T-helper 1 cell treated with Interleukin-12 subunit alpha and Interleukin-12 subunit beta and Interleukin-4 antibody, amounts not matched to agents 30 ng/mL and 1 ng/mL, for 36 hours (primary cell): ENCODE results near the gene DHPS. TPM values are rescaled to one million over a fixed set of nuclear protein-coding genes. Genes with fewer than 3 reads are reported as not detected.
"Not testable (repeated sequence)": the region's sequence is repeated elsewhere in the genome, so short reads cannot be mapped to it uniquely, and the experiment has no call there.

Source experiments
- intact Hi-C: fragments of 100-400 bp; cut with micrococcal nuclease; formaldehyde crosslinking; loops from one replicate; pipeline ENCODE4 v1.15.1; 2024
- total RNA-seq: library from RNA; stranded (reverse); gene quantifications from 2 replicates; pipeline ENCODE4 v1.2.3, GENCODE V29; 2022

The DHPS gene
- total RNA-seq, 1 donor from 2014 or later, result 108 TPM

GRCh38 chr19:12706332-12706718 is 24.6 kb upstream of the DHPS start:
- intact Hi-C loops, result no loop called here

- intact Hi-C loops, result no loop called here
Observed at GRCh38 chr19:12705654-12706331, 24.1 kb upstream of the DHPS start.

DNA sequence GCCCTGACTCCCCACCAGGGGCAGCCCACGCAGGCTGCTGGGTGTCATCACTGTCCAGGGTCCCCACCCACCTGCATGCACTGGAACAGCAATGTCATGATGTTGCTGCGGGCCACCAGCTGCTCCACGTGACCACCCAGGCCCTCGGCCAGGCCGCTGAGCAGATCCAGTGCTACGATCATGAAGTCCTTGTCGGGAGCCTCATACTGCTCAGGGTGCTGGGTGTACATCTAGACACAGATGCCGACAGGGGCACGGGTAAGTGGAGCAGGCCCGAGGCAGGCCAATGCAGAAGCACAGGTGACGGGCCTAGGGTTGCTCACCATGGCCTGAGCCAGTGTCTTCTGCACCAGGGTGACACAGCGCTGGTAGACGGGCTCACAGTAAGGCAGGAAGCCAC is 23.5 kb upstream of the DHPS start:
- intact Hi-C loops, result no loop called here

GRCh38 chr19:12703046-12703445 is 21.4 kb upstream of the DHPS start:
- intact Hi-C loops, result no loop called here

DNA sequence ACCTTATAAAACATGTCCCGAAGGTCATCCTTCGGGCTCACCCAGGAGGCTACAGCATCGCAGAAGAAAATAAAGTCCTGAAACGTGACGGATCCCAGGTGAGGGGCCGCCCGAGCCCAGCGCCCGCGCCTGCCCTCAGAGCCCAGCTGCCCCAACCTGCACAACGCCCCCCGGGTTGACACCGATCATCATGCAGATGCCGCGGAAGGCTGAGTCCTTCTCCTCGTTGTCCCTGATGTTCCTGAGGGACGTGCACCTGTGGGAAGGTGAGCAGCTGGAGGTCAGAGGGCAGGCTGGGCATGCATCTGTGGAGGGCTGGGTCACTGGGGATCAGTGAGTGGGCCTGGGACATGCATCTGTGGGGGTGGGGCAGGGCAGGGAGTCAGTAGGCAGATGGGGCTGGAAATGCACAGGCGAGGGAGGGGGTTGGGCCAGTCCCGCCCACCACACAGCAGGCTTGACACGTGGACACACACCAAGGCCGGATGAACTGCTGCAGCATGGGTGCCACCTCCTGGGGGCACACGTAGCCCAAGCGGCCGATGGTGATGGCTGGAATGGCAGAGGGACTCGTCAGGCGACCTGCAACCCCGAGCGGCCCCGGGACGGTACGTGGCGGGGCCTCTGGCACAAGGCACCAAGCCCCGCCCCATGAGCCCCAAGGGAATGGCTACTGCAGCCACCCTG is 20.1 kb upstream of the DHPS start:
- intact Hi-C loops, result no loop called here

DNA sequence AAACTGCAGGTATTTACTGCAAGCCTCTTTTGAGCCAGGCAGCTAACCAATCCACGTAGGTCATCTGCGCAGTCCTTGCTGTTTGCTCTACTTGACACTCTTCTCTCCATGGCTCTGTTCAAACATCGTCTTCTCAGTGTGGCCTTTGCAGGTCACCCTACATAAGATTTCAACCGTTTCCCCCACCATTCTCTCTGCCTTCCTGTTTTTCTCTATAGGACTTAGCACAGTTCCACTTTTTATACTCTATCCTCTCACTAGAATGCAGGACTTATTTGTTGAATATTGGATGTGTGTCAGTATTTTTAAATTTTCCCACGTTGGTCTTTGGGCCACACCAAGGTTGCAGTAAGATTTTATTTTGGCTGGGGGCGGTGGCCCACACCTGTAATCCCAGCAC is 16.5 kb upstream of the DHPS start:
- intact Hi-C loops, result no loop called here

DNA sequence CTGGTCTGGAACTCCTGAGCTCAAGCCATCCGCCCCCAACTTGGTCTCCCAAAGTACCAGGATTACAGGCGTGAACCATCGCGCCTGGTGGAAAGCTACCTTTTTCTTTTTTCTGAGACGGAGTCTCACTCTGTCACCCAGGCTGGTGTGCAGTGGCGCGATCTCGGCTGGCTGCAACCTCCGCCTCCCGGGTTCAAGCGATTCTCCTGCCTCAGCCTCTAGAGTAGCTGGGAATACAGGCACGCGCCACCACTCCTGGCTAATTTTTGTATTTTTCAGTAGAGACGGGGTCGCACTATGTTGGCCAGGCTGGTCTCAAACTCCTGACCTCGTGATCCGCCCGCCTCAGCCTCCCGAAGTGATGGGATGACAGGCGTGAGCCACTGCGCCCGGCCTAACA is 15.7 kb upstream of the DHPS start:
- intact Hi-C loops, result not testable (repeated sequence)

GRCh38 chr19:12696366-12697335 is 15.0 kb upstream of the DHPS start, which contains the start of gene FBXW9:
TSS of gene FBXW9 (minus strand) at chr19:12696631. CDS start at chr19:12696581, 50 bp downstream.
- intact Hi-C loops, result loop anchor here (1.0 kb wide), 5 partner anchors 15 to 86 kb away; partner anchors contain the start of genes DHPS, TNPO2, ZNF490 and ZNF791

- intact Hi-C loops, result loop anchor here (1.0 kb wide), 6 partner anchors 12 to 86 kb away; partner anchors contain the start of genes DHPS, TNPO2, ZNF490 and ZNF791
Observed at GRCh38 chr19:12695997-12696365, 14.3 kb upstream of the DHPS start.

DNA sequence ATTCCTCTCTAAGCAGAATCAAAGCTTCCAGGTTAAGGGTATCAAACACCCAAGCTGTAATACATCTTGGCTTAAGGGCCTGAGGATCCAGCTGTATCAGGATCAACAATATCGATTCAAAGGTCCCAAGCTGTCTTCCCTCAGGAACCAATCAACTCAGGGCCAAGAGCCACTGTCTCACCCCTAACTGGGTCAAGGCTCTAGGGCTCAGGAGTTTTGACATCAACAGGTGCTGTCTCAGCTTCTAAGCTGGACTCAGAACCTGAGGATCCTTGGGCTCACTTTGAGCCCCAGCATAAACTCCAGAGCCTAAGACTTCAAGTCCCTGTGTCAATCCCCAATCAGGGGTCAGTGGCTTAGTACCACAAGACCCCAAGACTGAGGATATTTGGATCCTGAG is 13.8 kb upstream of the DHPS start:
- intact Hi-C loops, result loop anchor here (1.0 kb wide), 1 partner anchor 11 kb away; no protein-coding TSS in a partner anchor

GRCh38 chr19:12695096-12695495 is 13.4 kb upstream of the DHPS start:
- intact Hi-C loops, result loop anchor here (1.0 kb wide), 1 partner anchor 11 kb away; no protein-coding TSS in a partner anchor

GRCh38 chr19:12694641-12695040 is 13.0 kb upstream of the DHPS start:
- intact Hi-C loops, result loop anchor here (1.0 kb wide), 1 partner anchor 10 kb away; no protein-coding TSS in a partner anchor

- intact Hi-C loops, result no loop called here
Observed at GRCh38 chr19:12692960-12693359, 11.3 kb upstream of the DHPS start.

DNA sequence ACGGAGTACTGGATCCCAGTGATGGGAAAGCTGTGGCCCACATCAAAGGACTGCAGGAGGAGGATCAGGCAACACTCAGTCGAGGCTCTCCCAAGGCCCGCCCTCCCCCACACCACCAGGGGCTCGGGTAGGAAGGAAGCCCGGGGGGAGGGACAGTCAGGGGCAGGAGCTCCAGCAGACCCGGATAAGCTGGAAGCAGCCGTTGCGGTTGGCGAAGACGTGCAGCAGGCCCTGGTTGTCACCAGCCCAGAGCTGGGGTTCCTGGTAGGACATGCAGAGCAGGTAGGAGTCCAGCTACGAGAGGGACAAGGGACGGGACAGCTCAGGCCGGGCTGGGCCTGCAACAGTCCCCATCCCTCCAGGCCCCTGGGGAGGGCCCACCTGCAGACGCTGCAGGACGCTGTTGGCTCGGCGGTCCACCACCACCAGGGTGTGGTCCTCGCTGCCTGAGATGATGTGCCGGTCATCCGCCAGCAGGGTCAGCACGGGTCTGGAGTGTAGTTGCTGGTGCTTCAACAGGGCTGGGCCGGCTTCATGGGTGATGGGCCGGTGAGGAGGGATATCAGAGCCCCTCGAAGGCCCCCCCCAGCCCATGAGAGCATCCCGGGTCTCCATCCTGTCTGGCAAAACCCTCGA is 8.0 kb upstream of the DHPS start:
- intact Hi-C loops, result no loop called here

GRCh38 chr19:12689012-12689411 is 7.3 kb upstream of the DHPS start:
- intact Hi-C loops, result no loop called here

DNA sequence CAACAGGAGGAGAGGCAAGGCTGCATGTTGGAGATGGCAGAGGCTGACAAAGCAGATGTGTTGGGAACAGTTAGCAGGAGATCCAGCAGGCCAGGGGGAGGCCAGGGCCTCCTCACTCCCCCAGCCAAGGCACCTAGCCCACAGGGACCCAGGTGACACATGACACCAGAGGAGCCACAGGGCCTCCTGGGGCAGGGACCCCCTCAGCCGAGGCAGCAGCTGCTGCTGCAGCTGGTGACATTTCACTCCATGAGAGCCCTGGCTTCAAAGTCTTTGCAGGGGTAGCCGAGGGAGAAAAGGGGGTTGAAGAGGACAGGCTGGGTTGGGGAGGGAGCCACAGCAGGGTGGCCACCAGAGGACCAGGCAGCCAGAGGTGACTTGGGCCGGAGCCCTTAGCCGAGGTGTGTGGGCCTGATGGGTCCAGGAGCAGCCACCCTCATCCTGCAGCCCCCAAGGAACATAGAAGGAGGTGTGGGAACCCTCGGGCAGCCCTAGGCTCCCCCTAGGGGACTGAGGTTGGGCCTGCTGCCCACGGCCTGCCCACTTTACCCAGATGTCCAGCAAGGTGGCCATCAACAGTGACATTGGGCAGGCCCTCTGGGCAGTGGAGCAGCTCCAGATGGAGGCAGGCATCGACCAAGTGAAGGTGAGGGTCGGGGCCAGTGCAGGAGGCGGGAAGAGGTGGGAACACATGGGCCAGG is 6.0 kb upstream of the DHPS start, which contains the start of gene GNG14:
Gene GNG14, plus strand, starts transcription at position 503 of the 701 bp plus-strand sequence. Its CDS starts 51 bp downstream, at position 554.
- intact Hi-C loops, result no loop called here

DNA sequence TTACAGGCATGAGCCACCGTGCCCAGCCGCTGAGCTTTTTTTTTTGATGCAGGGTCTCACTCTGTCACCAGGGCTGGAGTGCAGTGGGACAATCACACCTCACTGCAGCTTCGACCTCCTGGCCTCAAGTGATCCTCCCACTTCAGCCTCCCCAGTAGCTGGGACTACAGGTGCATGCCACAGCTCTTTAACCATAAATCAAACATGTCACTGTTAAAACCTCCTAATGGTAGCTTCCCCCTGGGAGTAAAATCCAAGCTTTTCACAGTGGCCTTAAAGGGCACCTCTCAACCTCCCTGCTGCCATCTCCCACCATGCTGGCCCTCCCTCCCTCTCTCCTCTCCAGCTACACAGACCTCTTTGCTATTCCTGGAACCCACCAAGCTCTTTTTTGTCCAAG is 4.2 kb upstream of the DHPS start:
- intact Hi-C loops, result no loop called here

DNA sequence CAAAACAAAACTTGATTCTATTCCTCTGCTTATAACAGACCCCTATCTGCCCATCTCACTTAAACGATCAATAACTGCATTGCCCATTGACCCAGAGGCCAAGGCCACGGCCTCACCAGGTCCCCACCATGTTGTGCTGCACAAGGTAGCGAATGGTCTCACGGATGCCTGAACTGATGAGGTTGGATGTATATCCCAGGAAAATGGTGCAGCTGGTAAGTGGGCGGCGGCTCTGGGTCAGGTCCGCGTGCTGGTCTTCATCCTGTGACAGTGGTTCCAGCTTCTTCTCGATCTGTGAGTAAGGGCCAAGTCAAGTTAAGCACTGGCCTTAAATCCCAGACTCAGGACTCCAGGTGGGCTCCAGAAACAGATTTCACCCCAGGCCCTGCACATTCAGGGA is 1.6 kb downstream of the DHPS start:
- intact Hi-C loops, result loop anchor here (2.0 to 5.0 kb wide), 3 partner anchors 111 to 472 kb away; partner anchors contain the start of genes IER2, JUNB, STX10 and ZNF44

- intact Hi-C loops, result not testable (repeated sequence)
Observed at GRCh38 chr19:12678039-12678438, 3.6 kb downstream of the DHPS start.

DNA sequence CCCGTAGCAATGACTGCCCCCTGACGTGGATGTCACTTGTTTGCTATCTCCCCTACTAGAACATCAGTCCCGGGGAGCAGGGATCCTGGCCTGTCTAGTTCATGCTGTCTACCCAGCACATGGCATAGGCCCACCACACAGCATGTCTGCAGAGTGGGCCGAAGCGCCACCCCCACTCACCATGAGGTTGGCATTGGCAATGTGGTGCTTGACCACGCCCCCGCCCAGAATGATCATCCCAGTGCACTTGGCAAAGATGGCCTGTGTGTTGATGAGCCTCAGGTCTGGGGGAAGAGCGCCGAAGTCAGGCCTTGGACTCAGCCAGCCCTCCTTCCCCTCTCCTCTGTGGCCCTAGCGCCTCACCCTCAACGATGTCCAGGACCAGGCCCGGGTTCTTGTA is 4.8 kb downstream of the DHPS start:
- intact Hi-C loops, result loop anchor here (1.0 kb wide), 2 partner anchors 113 to 170 kb away; no protein-coding TSS in a partner anchor
